Muscle layer of duodenum (tissue), 2 donors: ENCODE measurements around the gene ALKBH5.
A peak's percentile ranks its signal among the peaks of the same experiment; 100 is the strongest.

ENCODE experiments used
- H3K27ac ChIP-seq: one replicate; pipeline ENCODE4 v1.7.0; 2013; ENCODE audit warnings: mild to moderate bottlenecking, low read length
- H3K27me3 ChIP-seq: one replicate; pipeline ENCODE4 v1.7.0; 2013; ENCODE audit warnings: low read depth, mild to moderate bottlenecking, control low read depth, low read length
- H3K36me3 ChIP-seq, 2 donors: one replicate each; pipeline ENCODE4 v1.7.0; 2013; ENCODE audit warnings: low read length in 2 of 2, control low read depth in 1 of 2, mild to moderate bottlenecking in 1 of 2; ENCODE audit not compliant: insufficient read depth in 2 of 2, control insufficient read depth in 1 of 2
- H3K4me1 ChIP-seq, 2 donors: one replicate each; pipeline ENCODE4 v1.7.0; 2013; ENCODE audit warnings: low read length in 2 of 2, mild to moderate bottlenecking in 2 of 2, control low read depth in 1 of 2, moderate library complexity in 1 of 2; ENCODE audit not compliant: insufficient read depth in 2 of 2, control insufficient read depth in 1 of 2
- H3K4me3 ChIP-seq, 2 donors: one replicate each; pipeline ENCODE4 v1.7.0; 2013; ENCODE audit warnings: low read length in 2 of 2, low read depth in 1 of 2, mild to moderate bottlenecking in 1 of 2
- H3K9me3 ChIP-seq, 2 donors: one replicate each; pipeline ENCODE4 v1.7.0; 2013; ENCODE audit warnings: low read length in 2 of 2, control low read depth in 1 of 2, mild to moderate bottlenecking in 1 of 2; ENCODE audit not compliant: control insufficient read depth in 1 of 2
- donor health status: healthy.

ALKBH5 gene

DNA sequence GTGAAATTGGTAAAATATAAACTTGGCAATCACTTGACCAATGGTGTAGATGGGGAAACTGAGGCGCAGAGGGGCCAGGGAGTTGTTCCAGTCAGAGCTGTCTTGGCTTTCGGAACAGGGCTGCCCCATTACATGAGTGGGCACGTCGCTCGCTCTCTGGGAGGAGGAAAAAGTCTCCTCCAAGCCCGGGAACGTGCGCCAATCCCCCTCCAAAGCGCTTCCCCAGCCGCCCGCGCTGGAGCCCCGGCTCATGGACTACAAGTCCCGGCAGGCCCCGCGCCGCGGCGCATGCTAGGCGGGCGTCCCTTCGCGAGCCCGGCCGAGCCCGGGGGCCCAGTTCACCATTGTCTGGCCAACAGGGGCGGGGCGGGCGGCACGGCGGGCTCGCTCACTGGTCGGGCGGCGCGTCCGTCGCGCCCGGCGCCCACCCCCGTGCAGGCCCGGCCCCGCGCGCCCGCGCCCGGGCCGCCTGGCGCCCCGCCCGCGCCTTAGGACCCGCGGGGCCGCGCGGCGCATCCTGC is 41.6 kb downstream of the ALKBH5 start, which contains the start of gene LLGL1:
Gene LLGL1, plus strand, starts transcription at position 515 of the 521 bp plus-strand sequence. CDS start 48 bp downstream, outside the sequence.
- H3K27ac ChIP-seq, result peak within 1 kb of the TSS; percentile 47
- peak within 1 kb of the TSS; percentile 77 to 88 for H3K4me3 ChIP-seq
- peaks cover 4 to 16% of the 10 kb centered on the region in 2 donors for H3K4me1 ChIP-seq
- no peaks in the 10 kb centered on the region for H3K27me3 ChIP-seq
- no peaks in the 10 kb centered on the region for H3K36me3 ChIP-seq
- H3K9me3 ChIP-seq, result no peaks in the 10 kb centered on the region

DNA sequence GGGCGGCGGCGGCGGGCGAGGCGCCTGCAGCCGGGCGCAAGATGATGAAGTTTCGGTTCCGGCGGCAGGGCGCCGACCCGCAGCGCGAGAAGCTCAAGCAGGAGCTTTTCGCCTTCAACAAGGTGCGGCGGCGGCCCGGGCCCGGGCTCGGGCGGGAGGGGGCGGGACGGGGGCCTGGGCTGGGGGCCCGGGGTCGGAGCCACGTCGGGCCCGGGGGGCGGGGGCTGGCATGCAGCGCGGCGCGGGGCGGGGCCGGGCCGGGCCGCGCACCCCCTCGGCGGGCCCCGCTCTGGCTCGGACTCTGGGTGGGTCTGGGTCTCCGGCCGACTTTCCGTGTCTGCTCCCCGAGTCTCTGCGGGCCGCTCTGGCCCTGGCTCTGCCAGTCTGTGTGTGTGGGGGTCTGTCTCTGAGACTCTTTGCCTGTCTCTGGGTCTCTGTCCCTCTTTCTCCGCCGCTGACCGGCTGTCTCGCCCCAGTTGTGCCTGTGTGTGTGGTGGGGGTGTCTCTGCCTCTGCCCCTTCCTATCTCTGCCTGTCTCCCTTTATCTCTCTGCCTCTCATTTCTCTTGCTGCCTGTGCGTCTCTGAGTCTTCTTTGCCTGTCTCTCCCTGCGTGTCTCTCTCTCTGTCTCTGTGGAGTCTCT is 42.1 kb downstream of the ALKBH5 start:
- Histone ChIP-seq H3K36me3 (no peaks in the 10 kb centered on the region), H3K9me3 (no peaks in the 10 kb centered on the region), H3K27me3 (no peaks in the 10 kb centered on the region), H3K4me3 (peak overlapping the region; percentile 77 to 88), H3K27ac (no peak overlapping the region), H3K4me1 (peaks cover 4 to 16% of the 10 kb centered on the region in 2 donors)

DNA sequence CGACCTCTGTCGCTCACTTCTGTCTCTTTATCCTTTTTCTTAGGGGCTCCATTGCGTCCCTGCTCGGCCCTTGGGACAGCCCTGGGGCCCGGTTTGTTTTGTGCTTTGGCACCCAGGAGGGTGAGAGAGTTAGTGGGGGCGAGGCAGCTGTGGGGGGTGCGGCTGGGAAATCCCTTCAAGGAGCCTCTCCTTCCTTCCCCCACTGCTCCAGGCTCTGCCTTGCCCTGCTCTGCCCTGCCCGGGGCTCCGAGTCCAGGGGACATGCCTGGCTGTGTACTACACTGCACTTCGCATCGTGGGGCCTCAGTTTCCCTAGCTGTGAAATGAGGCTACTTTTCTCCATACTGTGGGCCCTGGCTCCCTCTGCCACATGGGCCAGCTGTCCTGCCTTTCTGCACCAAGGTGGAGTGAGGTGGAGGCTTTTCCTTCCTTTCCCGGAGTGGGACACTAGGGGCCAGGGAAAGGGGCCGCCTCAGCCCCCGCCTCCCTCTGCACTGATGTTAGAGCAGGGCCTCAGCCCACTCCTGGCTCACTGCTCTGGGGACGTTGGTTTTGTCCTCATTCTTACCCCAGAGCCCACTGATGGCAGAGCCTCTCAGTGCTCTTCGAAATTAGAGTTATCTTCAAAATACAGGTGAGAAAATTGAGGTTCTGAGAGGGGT is 42.8 kb downstream of the ALKBH5 start:
- Histone ChIP-seq H3K27ac (no peak overlapping the region), H3K4me1 (peaks cover 4 to 16% of the 10 kb centered on the region in 2 donors), H3K27me3 (no peaks in the 10 kb centered on the region), H3K36me3 (no peaks in the 10 kb centered on the region), H3K4me3 (peak overlapping the region; percentile 77 to 88), H3K9me3 (no peaks in the 10 kb centered on the region)

DNA sequence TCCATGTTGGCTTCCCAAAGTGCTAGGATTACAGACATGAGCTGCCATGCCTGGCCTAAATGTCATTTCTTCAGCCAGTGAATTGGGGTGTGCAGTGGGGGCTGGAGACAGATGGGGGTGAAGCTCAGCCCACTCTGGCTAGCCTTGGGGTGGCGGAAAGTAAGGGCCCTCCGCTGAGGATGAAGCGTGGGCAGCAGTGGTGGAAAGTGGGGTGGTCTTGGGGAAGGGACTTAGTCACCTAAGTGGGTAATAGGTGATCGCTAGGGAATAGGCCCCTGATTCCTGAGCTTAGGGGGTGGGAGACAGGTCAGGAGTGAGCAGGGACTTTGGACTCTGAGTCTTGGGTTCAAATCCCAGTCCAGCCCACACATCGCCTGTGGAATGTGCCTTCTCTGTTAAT is 44.0 kb downstream of the ALKBH5 start:
- no peak overlapping the region for H3K4me3 ChIP-seq
- no peaks in the 10 kb centered on the region for H3K9me3 ChIP-seq
- peaks cover 4 to 16% of the 10 kb centered on the region in 2 donors for H3K4me1 ChIP-seq
- no peaks in the 10 kb centered on the region for H3K27me3 ChIP-seq
- H3K27ac ChIP-seq, result no peak overlapping the region
- H3K36me3 ChIP-seq, result peaks cover 0 to 7% of the 10 kb centered on the region in 2 donors

DNA sequence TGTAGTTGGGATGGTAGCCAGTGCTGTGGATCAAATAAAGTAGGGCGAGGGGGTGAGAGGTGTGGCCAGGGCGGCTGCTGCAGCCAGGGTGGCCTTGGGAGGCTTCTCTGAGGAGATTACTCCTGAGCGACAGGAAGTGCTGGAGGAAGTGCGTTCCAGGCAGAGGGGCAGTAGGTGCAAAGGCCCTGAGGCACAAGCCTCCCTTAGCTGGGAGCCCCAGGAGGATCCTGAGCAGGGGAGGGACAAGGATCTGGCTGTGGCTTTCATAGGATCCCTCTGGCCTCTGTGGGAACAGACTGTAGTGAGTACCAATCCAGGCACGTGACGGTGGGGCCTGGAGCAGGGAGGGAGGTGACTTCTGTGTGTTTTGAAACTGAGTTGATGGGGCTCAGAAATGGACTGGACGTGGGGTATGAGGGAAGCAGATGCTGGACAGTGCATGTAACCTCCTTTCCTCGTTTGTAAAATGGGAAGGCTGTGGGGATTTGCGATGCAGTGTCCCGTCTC is 44.6 kb downstream of the ALKBH5 start:
- Histone ChIP-seq H3K9me3 (no peaks in the 10 kb centered on the region), H3K27me3 (no peaks in the 10 kb centered on the region), H3K36me3 (peaks cover 0 to 10% of the 10 kb centered on the region in 2 donors), H3K4me1 (peaks cover 4 to 16% of the 10 kb centered on the region in 2 donors), H3K27ac (no peak overlapping the region), H3K4me3 (no peak overlapping the region)

DNA sequence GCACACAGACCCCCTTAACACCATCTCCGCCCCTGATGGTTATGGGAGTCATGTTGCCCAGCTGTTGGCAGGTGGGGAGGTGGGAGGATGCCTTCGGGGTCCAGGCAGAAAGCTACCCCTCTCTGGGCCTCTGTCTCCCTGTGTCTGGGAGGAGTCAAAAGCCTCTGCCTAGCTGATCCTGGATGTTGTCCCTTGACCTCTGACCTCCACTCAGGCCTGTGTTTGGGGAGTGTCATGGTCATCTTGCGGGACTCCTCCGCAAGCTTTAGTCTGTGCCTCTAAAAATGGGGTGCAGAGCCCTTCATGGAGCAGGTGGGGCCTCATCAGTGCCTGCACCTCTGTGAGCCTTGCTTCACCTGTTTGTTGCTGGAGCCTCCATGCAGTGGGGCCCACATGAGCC is 45.6 kb downstream of the ALKBH5 start:
- Histone ChIP-seq H3K9me3 (no peaks in the 10 kb centered on the region), H3K4me1 (peaks cover 4 to 16% of the 10 kb centered on the region in 2 donors), H3K4me3 (no peak overlapping the region), H3K27me3 (no peaks in the 10 kb centered on the region), H3K27ac (no peak overlapping the region), H3K36me3 (peaks cover 0 to 20% of the 10 kb centered on the region in 2 donors)

DNA sequence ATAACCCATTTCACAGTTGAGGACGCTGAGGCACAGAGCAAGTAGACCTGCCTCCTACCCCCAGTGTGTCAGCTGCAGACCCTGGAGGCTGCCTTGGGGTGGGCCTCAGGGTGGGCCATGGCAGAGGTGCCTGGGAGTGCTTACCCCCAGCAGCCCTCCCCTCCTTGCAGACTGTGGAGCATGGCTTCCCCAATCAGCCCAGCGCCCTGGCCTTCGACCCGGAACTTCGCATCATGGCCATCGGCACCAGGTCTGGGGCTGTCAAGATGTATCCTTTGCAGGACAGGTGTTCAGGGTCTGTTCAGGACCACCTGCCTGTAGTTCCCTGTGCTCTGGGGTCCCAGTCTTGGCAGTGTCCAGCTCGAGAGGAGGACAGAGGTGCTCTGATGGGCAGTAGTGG is 46.1 kb downstream of the ALKBH5 start:
- no peaks in the 10 kb centered on the region for H3K27me3 ChIP-seq
- peaks cover 0 to 25% of the 10 kb centered on the region in 2 donors for H3K36me3 ChIP-seq
- H3K4me1 ChIP-seq, result peaks cover 3 to 12% of the 10 kb centered on the region in 2 donors
- H3K9me3 ChIP-seq, result no peaks in the 10 kb centered on the region
- no peak overlapping the region for H3K27ac ChIP-seq
- H3K4me3 ChIP-seq, result no peak overlapping the region

DNA sequence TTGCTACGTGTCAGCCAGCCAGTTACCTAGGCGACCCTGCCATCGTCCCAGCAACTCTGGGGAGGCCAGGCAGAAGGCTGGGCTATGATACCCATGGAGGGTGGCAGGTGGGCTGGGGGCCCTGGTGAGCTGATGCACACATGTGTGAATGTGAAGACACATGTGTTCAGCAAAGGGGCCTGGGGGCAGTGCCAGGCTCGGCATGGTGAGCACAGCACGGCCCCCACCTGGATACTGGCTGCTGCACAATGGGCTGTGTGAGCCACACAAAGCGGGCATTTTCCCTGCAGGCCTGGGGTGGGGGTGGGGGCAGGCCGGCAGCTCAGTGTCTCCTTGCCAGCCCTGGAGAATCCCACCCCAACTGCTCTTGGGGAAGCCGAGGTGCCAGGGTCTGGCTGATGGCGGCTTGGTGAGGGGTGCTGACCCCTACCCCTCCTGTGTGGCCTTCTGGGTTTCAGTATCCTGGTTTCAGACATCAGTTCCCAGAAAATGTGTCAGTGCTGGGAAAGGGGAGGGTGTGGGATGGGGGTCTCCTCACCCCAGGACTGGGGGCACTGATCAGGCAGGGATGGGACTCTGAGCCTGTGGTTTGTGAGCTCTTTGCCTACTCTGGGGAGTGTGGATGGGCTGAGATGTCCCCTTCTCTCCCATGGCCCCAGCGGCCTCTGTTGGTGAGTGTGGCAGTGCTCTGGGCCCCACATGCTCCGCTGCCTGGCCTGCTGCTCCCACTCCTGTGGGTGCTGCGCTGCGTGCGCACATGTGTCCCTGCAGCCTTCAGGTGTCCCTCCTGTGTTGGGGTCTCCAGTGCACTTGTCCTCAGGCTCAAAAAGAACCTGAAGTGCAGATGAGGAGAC is 46.9 kb downstream of the ALKBH5 start:
- no peaks in the 10 kb centered on the region for H3K9me3 ChIP-seq
- no peaks in the 10 kb centered on the region for H3K27me3 ChIP-seq
- peaks cover 0 to 32% of the 10 kb centered on the region in 2 donors for H3K36me3 ChIP-seq
- no peak overlapping the region for H3K4me3 ChIP-seq
- H3K4me1 ChIP-seq, result peaks cover 0 to 8% of the 10 kb centered on the region in 2 donors
- H3K27ac ChIP-seq, result no peak overlapping the region

DNA sequence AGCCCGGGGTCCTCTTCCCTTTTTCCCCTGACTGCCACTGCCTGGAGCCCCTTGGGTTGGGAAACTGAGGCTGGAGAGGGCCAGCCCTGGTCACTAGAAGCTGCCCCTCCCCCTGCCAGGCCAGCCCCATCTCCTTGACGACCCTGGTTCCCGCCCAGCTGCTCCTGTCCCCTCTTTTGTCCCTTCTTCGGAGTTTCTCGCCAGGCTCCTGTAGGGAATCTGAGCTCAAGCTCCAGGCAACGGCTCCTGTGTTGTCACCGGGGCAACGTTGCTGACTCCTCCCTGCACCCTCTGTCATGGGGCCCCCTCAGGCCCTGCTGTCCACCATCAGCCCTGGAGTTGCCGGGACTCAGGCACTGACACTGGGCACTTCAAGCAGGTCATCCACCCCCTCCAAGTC is 47.5 kb downstream of the ALKBH5 start:
- Histone ChIP-seq H3K4me3 (no peak overlapping the region), H3K27me3 (no peaks in the 10 kb centered on the region), H3K9me3 (no peaks in the 10 kb centered on the region), H3K27ac (no peak overlapping the region), H3K4me1 (peaks cover 0 to 5% of the 10 kb centered on the region in 2 donors), H3K36me3 (peaks cover 0 to 39% of the 10 kb centered on the region in 2 donors)

DNA sequence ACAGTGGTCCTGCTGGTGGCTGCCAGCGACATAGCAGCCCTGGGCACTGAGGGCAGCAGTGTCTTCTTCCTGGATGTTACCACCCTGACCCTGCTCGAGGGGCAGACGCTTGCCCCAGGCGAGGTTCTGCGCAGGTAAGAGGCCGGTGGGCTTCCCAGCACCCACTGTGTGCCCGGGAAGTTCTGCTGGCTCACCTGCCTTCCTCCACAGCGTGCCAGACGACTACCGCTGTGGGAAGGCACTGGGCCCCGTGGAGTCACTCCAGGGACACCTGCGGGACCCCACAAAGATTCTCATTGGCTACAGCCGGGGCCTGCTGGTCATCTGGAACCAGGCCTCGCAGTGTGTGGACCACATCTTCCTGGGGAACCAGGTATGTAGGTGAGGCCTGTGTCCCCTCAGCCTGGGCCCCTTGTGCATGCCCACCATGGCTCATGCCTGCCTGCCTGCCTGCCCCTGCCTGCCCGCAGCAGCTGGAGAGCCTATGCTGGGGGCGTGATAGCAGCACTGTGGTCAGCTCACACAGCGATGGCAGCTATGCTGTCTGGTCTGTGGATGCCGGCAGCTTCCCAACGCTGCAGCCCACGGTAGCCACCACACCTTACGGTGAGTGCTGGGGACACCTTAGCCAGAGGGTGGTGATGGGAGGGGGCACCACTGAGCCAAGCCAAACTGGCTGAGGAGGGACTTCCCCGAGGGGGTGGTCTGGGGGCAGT is 50.3 kb downstream of the ALKBH5 start:
- Histone ChIP-seq H3K27ac (no peak overlapping the region), H3K4me3 (no peak overlapping the region), H3K27me3 (no peaks in the 10 kb centered on the region), H3K36me3 (peaks cover 0 to 57% of the 10 kb centered on the region in 2 donors), H3K4me1 (no peaks in the 10 kb centered on the region), H3K9me3 (no peaks in the 10 kb centered on the region)
